Gastrocnemius medialis (tissue), 4 donors: Measurements from ENCODE around the gene CCDC201. TPM values are rescaled to one million over a fixed set of nuclear protein-coding genes. Genes with fewer than 3 reads are reported as not detected.
A peak's percentile ranks its signal among the peaks of the same experiment; 100 is the strongest.

ENCODE experiments used
- ATAC-seq, 2 donors: fragments of 150-250 bp; one replicate each; pipeline ENCODE4 v1.9.1; 2016
- DNase-seq, 2 donors: peaks; one replicate each; pipeline ENCODE4 v3.0.0-alpha.2; 2019
- H3K27ac ChIP-seq, 4 donors: fragments of 200-600 bp; sonication (generic); 1 replicate in 1 of 4; 2 replicates in 3 of 4; pipeline ENCODE4 v1.5.1; 2016 to 2018; ENCODE audit warnings: mild to moderate bottlenecking in 2 of 4, moderate library complexity in 1 of 4
- H3K27me3 ChIP-seq, 3 donors: fragments of 200-600 bp; sonication (generic) in 2 of 3; 1 replicate in 1 of 3; 2 replicates in 2 of 3; pipeline versions ENCODE4 v1.5.1 to v1.6.0; 2016 to 2019; ENCODE audit warnings: mild to moderate bottlenecking in 1 of 3, moderate library complexity in 1 of 3
- H3K36me3 ChIP-seq, 2 donors: fragments of 200-600 bp; sonication (generic) in 1 of 2; one replicate each; pipeline ENCODE4 v1.5.1; 2017 to 2018
- H3K4me1 ChIP-seq, 2 donors: fragments of 200-600 bp; sonication (generic) in 1 of 2; one replicate each; pipeline ENCODE4 v1.5.1; 2016 to 2017; ENCODE audit warnings: mild to moderate bottlenecking in 2 of 2
- H3K4me3 ChIP-seq, 4 donors: fragments of 200-600 bp; sonication (generic) in 3 of 4; 1 replicate in 1 of 4; 2 replicates in 3 of 4; pipeline ENCODE4 v1.5.1; 2016 to 2019; ENCODE audit warnings: mild to moderate bottlenecking in 2 of 4
- H3K9me3 ChIP-seq, 3 donors: fragments of 200-600 bp; sonication (generic) in 2 of 3; 1 replicate in 1 of 3; 2 replicates in 2 of 3; pipeline ENCODE4 v1.5.1; 2016 to 2019
- POLR2A ChIP-seq, 2 donors: fragments of 450-650 bp; IDR thresholded peaks; one replicate each; pipeline ENCODE4 v1.6.1; 2017; ENCODE audit warnings: antibody characterized with exemption in 2 of 2, mild to moderate bottlenecking in 2 of 2, moderate library complexity in 2 of 2
- in situ Hi-C, 4 donors: fragments of 200-750 bp; cut with MboI; loops; one replicate each; pipeline versions ENCODE4 v1.15.0 to v1.8.0; 2017; ENCODE audit warnings: low sequenced_read_pairs in 4 of 4
- intact Hi-C: fragments of 100-400 bp; cut with DNase I; formaldehyde crosslinking; loops from one replicate; pipeline ENCODE4 v1.15.1; 2023; ENCODE audit warnings: low total_unique reads
- total RNA-seq, 4 donors: library from RNA; depleted of rRNA; stranded (reverse); fragments of >200 nt; gene quantifications; one replicate each; pipeline versions ENCODE4 v1.1.0 to v1.2.3, GENCODE V29; 2016
- TF ChIP-seq, protein P1 (sequence below), 5 experiments: fragments of 450-650 bp in 3 of 5; fragments of 200-600 bp in 2 of 5; sonication (generic) in 2 of 5; IDR thresholded peaks in 4 of 5; conservative IDR thresholded peaks in 1 of 5; 1 replicate in 4 of 5; 2 replicates in 1 of 5; pipeline ENCODE4 v1.5.1; 2016 to 2019; ENCODE audit warnings: antibody characterized with exemption in 5 of 5, mild to moderate bottlenecking in 3 of 5, moderate library complexity in 3 of 5

Gene CCDC201
- total RNA-seq, 4 donors from 2014 or later = not detected

DNA sequence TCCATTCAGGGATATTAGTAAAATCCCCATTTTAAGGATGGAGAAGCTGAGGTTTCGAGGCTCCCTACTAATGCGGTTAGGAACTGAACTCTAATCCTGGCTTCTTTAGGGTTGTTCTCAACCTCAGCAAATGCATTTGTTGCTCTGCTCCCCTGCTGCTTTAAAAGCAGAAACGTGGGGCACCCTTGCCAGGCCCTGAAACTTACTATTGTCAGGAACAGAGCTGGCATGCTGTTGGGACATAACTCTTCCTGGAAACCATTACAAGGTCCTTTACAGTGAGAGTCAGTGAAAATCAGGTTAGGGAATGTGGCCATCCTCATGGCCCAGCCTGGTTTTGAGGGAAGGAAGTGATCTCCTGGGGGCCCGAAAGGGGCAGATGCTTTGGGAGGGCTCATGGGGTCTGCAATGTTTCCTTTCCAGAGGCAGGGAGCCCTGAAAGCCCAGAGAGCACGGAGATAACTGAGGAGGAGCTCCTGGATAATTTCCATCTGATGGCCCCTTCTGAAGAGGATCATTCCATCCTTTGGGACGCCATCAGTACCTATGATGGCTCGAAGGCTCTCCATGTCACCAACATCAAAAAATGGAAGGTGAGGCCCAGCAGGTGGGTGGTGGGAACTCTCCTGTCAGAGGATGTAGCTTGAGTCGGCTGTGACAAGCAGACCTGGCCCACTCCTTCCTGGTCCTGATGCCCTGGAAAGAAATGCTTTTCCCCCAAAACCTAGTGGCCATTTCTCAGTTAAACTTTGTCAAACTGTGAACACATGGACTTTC lies 17.4 kb upstream of the CCDC201 start:
- H3K4me3 ChIP-seq = no peak overlapping the region
- ATAC-seq (no peak), DNase-seq (no peak)
- in situ Hi-C loops = no loop called here
- H3K27me3 ChIP-seq = peaks cover 27 to 37% (median 28%) of the 10 kb centered on the region in 3 donors
- H3K36me3 ChIP-seq = no peaks in the 10 kb centered on the region
- H3K4me1 ChIP-seq = no peaks in the 10 kb centered on the region
- TF ChIP-seq, protein P1, sequence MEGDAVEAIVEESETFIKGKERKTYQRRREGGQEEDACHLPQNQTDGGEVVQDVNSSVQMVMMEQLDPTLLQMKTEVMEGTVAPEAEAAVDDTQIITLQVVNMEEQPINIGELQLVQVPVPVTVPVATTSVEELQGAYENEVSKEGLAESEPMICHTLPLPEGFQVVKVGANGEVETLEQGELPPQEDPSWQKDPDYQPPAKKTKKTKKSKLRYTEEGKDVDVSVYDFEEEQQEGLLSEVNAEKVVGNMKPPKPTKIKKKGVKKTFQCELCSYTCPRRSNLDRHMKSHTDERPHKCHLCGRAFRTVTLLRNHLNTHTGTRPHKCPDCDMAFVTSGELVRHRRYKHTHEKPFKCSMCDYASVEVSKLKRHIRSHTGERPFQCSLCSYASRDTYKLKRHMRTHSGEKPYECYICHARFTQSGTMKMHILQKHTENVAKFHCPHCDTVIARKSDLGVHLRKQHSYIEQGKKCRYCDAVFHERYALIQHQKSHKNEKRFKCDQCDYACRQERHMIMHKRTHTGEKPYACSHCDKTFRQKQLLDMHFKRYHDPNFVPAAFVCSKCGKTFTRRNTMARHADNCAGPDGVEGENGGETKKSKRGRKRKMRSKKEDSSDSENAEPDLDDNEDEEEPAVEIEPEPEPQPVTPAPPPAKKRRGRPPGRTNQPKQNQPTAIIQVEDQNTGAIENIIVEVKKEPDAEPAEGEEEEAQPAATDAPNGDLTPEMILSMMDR (IDR thresholded peaks at IDR 0.05 in 4 of 5, conservative IDR thresholded peaks at IDR 0.05 in 1 of 5) = no peak
- TF ChIP-seq POLR2A (IDR thresholded peaks at IDR 0.05) = no peak
- no peaks in the 10 kb centered on the region for H3K9me3 ChIP-seq
- no peak overlapping the region for H3K27ac ChIP-seq
- intact Hi-C loops = no loop called here

DNA sequence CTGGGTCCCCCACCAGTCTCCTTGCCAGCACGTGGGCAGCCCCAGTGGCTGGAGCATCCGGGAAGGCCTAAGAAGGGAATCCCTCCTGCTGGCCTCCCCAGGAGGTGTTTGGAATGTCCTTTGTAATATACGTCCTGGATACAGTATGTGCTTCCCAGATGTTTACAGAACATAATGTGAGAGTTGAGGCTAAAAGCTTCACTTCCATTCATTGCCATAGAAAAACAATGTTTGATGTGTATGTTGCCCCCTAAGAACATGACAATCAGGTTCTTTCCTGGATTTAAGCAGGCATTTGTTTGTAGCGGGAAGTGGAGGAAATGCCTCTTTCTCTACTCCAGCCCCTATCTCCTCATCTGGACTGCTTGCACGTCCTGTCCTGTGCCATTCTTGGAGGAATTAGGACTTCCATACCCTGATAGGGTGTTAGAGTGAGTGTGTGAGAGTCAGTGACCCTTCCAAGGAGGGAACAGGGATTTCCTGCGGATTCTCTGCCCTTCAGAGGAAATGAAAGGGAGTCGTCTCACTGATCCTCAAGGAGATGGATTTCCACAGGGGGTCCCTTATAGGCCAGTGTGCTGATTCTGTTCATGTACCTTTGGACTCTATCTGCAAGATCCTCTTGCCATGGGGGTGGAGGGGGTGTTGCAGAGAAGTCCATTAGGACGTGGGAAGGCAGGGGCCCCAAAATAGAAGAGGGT lies 16.6 kb upstream of the CCDC201 start:
- Histone ChIP-seq H3K4me3 (no peak overlapping the region), H3K27ac (no peak overlapping the region), H3K27me3 (peaks cover 27 to 38% (median 33%) of the 10 kb centered on the region in 3 donors), H3K36me3 (no peaks in the 10 kb centered on the region), H3K9me3 (no peaks in the 10 kb centered on the region), H3K4me1 (no peaks in the 10 kb centered on the region)
- in situ Hi-C loops (no loop called here), intact Hi-C loops (no loop called here)
- DNase-seq = no peak
- no peak for ATAC-seq
- TF ChIP-seq, protein P1 (IDR thresholded peaks at IDR 0.05 in 4 of 5, conservative IDR thresholded peaks at IDR 0.05 in 1 of 5) = no peak
- TF ChIP-seq POLR2A (IDR thresholded peaks at IDR 0.05) = no peak

DNA sequence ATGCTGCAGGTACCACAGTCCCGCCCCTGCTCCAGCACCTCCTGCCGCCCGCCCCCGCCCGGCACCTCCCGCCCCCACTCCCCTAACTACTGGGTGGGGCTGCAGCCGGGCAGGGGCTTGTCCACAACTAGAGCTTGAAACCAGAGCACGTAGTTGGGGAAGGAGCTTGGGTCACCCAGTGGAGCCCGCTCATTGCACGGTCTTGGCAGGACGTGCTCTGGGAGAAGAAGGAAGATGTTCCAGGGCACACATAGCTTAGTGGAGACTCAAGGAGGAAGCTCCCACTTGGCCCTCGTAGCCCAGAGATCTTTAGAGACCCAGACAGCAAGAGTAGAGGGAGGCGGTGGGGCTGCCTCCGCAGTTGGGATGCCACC lies 16.1 kb upstream of the CCDC201 start:
- ATAC-seq (no peak), DNase-seq (no peak)
- Histone ChIP-seq H3K4me3 (peak overlapping the region in 1 of 4 donors; percentile 7), H3K4me1 (no peaks in the 10 kb centered on the region), H3K27me3 (peaks cover 27 to 38% (median 33%) of the 10 kb centered on the region in 3 donors), H3K27ac (no peak overlapping the region), H3K36me3 (no peaks in the 10 kb centered on the region), H3K9me3 (no peaks in the 10 kb centered on the region)
- in situ Hi-C loops = no loop called here
- intact Hi-C loops = no loop called here
- no peak for TF ChIP-seq POLR2A (IDR thresholded peaks at IDR 0.05)
- TF ChIP-seq, protein P1 (IDR thresholded peaks at IDR 0.05 in 4 of 5, conservative IDR thresholded peaks at IDR 0.05 in 1 of 5) = no peak

DNA sequence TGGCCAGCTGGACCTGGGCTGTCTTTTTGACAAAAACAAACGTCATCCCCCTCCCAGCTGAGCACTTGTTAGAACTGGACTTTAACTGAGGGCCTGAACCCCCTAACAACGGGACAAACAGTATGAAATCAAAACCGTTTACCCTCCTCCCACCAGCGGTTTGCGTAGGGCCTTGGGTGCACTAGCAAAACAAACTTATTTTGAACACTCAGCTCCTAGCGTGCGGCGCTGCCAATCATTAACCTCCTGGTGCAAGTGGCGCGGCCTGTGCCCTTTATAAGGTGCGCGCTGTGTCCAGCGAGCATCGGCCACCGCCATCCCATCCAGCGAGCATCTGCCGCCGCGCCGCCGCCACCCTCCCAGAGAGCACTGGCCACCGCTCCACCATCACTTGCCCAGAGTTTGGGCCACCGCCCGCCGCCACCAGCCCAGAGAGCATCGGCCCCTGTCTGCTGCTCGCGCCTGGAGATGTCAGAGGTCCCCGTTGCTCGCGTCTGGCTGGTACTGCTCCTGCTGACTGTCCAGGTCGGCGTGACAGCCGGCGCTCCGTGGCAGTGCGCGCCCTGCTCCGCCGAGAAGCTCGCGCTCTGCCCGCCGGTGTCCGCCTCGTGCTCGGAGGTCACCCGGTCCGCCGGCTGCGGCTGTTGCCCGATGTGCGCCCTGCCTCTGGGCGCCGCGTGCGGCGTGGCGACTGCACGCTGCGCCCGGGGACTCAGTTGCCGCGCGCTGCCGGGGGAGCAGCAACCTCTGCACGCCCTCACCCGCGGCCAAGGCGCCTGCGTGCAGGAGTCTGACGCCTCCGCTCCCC lies 15.5 kb upstream of the CCDC201 start, which contains the start of gene IGFBP1:
Gene IGFBP1, plus strand, starts transcription at position 304 of the 808 bp plus-strand sequence. Its CDS starts 165 bp downstream, at position 469.
- no peak for TF ChIP-seq POLR2A (IDR thresholded peaks at IDR 0.05)
- TF ChIP-seq, protein P1 (IDR thresholded peaks at IDR 0.05 in 4 of 5, conservative IDR thresholded peaks at IDR 0.05 in 1 of 5) = no peak
- Histone ChIP-seq H3K27me3 (peaks cover 27 to 38% (median 33%) of the 10 kb centered on the region in 3 donors), H3K36me3 (no peaks in the 10 kb centered on the region), H3K4me3 (peak within 1 kb of the TSS in 2 of 4 donors; percentile 4 to 7), H3K4me1 (no peaks in the 10 kb centered on the region), H3K9me3 (no peaks in the 10 kb centered on the region), H3K27ac (no peak within 1 kb of the TSS)
- ATAC-seq = no peak
- in situ Hi-C loops = no loop called here
- intact Hi-C loops = no loop called here
- DNase-seq = no peak
